K562 (cell line): ENCODE data around the gene ZFAND5. TPM values are rescaled to one million over a fixed set of nuclear protein-coding genes. Genes with fewer than 3 reads are reported as not detected.

Experiments
- ATAC-seq: fragments of 200-7000 bp; cut with Tn5 transposase; 3 replicates; pipeline ENCODE4 v1.9.1; 2020; ENCODE audit warnings: moderate library complexity
- BruUV-seq: library from RNA; stranded (reverse); fragments of 400-500 nt; replicated peaks from 2 replicates; lab custom pipeline; 2021; lab: Mats Ljungman, UMichigan
- CTCF ChIA-PET: fragments of 300-600 bp; formaldehyde crosslinking; extraction: SDS; loops from one replicate; lab custom pipeline; 2021; ENCODE audit warnings: low intra/inter-chr PET ratio; lab: Yijun Ruan, JAX
- POLR2A ChIA-PET: fragments of 300-600, 350-650 bp; sonication (Branson Sonifier 250); formaldehyde crosslinking; extraction: SDS; loops from one replicate; lab custom pipeline; 2021; ENCODE audit warnings: antibody characterized with exemption, inconsistent platforms; lab: Yijun Ruan, JAX
- DNase-seq, 4 experiments: peaks; one replicate each; pipeline versions ENCODE4 v3.0.0 to v3.0.0-alpha.2; 2011 to 2018; ENCODE audit warnings: low spot score in 3 of 4, mixed read lengths in 3 of 4; ENCODE audit errors: extremely low read depth in 1 of 4
- FAIRE-seq: peaks from 2 replicates; lab custom pipeline; 2011; peaks lifted over from hg19 to GRCh38; lab: Jason Lieb, UNC
- H2AFZ ChIP-seq: 2 replicates; pipeline ENCODE4 v1.6.0; 2011; ENCODE audit warnings: low read depth, low read length, control low read depth, inconsistent platforms
- H3K27ac ChIP-seq: fragments of 200-600 bp; 3 replicates; pipeline ENCODE4 v1.8.0; 2011; ENCODE audit warnings: low read depth, mild to moderate bottlenecking, control low read depth, inconsistent platforms, low read length, moderate library complexity, mixed read lengths; ENCODE audit errors: extremely low read depth
- H3K27me3 ChIP-seq, 2 experiments: fragments of 300-600 bp in 1 of 2; 2 replicates in 1 of 2; 3 replicates in 1 of 2; pipeline versions ENCODE4 v1.6.0 to v1.8.0; 2011; ENCODE audit warnings: inconsistent platforms in 2 of 2, low read length in 2 of 2, mild to moderate bottlenecking in 1 of 2, mixed read lengths in 1 of 2, moderate library complexity in 1 of 2; ENCODE audit not compliant: control insufficient read depth in 2 of 2, insufficient read depth in 2 of 2
- H3K36me3 ChIP-seq: fragments of 300-600 bp; 3 replicates; pipeline ENCODE4 v1.8.0; 2011; ENCODE audit warnings: mild to moderate bottlenecking, low read length, inconsistent platforms; ENCODE audit not compliant: control insufficient read depth, insufficient read depth
- H3K4me1 ChIP-seq, 2 experiments: fragments of 200-600 bp in 1 of 2; replicated peaks in 1 of 2; 2 replicates in 1 of 2; 3 replicates in 1 of 2; pipeline versions ENCODE4 v1.5.1 to v1.8.0; 2011; ENCODE audit warnings: inconsistent platforms in 2 of 2, low read length in 2 of 2, mild to moderate bottlenecking in 1 of 2, mixed read lengths in 1 of 2, moderate library complexity in 1 of 2; ENCODE audit not compliant: control insufficient read depth in 2 of 2, insufficient read depth in 2 of 2
- H3K4me2 ChIP-seq: 2 replicates; pipeline ENCODE4 v1.6.1; 2011; ENCODE audit warnings: low read length, control low read depth, inconsistent platforms, mixed read lengths; ENCODE audit not compliant: insufficient read depth
- H3K4me3 ChIP-seq: fragments of 200-600 bp; sonication (generic), shearing (Covaris generic); 2 replicates; pipeline ENCODE4 v1.5.1; 2016; ENCODE audit warnings: control low read depth, inconsistent platforms
- H3K79me2 ChIP-seq: fragments of 200-600 bp; 3 replicates; pipeline ENCODE4 v1.8.0; 2011; ENCODE audit warnings: low read length, inconsistent platforms; ENCODE audit not compliant: control insufficient read depth, insufficient read depth
- H3K9ac ChIP-seq, 2 experiments: 2 replicates each; pipeline versions ENCODE4 v1.6.0 to v1.6.1; 2011; ENCODE audit warnings: low read depth in 2 of 2, low read length in 2 of 2, control low read depth in 1 of 2, inconsistent platforms in 1 of 2, mild to moderate bottlenecking in 1 of 2, mixed read lengths in 1 of 2; ENCODE audit not compliant: insufficient read depth in 1 of 2
- H3K9me1 ChIP-seq: one replicate; pipeline ENCODE4 v1.6.0; 2011; ENCODE audit warnings: inconsistent platforms, mild to moderate bottlenecking, low read length, moderate library complexity; ENCODE audit not compliant: control insufficient read depth, insufficient read depth
- H3K9me3 ChIP-seq: replicated peaks from 2 replicates; pipeline ENCODE4 v1.5.1; 2011; ENCODE audit warnings: low read depth, low read length, inconsistent platforms; ENCODE audit not compliant: control insufficient read depth, insufficient read depth
- H4K20me1 ChIP-seq: replicated peaks from 2 replicates; pipeline ENCODE4 v1.6.1; 2011; ENCODE audit warnings: low read length, inconsistent platforms, mixed read lengths; ENCODE audit not compliant: control insufficient read depth, insufficient read depth
- ATF2 ChIP-seq: sonication (generic); formaldehyde crosslinking; IDR thresholded peaks from 2 replicates; pipeline ENCODE4 v1.8.1; 2022; ENCODE audit warnings: missing genetic modification reagents
- CBFA2T2 ChIP-seq: fragments of 450-650 bp; conservative IDR thresholded peaks from 2 replicates; pipeline ENCODE4 v1.6.1; 2017; ENCODE audit warnings: mild to moderate bottlenecking
- CREB3L1 ChIP-seq: fragments of 450-650 bp; IDR thresholded peaks from 2 replicates; pipeline ENCODE4 v1.6.1; 2014; ENCODE audit warnings: low read depth, mild to moderate bottlenecking, moderate library complexity, borderline replicate concordance
- CSDE1 ChIP-seq, 2 experiments: fragments of 450-650 bp; IDR thresholded peaks; 2 replicates each; pipeline ENCODE4 v1.6.1; 2016; ENCODE audit warnings: mild to moderate bottlenecking in 1 of 2
- CTCF ChIP-seq, 3 experiments: IDR thresholded peaks in 2 of 3; conservative IDR thresholded peaks in 1 of 3; 2 replicates each; pipeline ENCODE4 v1.5.1; 2011 to 2012; ENCODE audit warnings: low read length in 3 of 3, mild to moderate bottlenecking in 3 of 3, control low read depth in 2 of 3, improper control_type of control experiment in 1 of 3, inconsistent platforms in 1 of 3, low read depth in 1 of 3, mixed read lengths in 1 of 3, moderate library complexity in 1 of 3; ENCODE audit not compliant: insufficient read depth in 2 of 3
- FOXK2 ChIP-seq, 2 experiments: fragments of 450-650 bp; IDR thresholded peaks in 1 of 2; conservative IDR thresholded peaks in 1 of 2; 2 replicates each; pipeline ENCODE4 v1.6.1; 2016; ENCODE audit warnings: low read depth in 2 of 2, mild to moderate bottlenecking in 1 of 2
- GTF3C2 ChIP-seq: IDR thresholded peaks from 3 replicates; pipeline ENCODE4 v1.6.1; 2011; ENCODE audit warnings: borderline replicate concordance, mild to moderate bottlenecking, moderate library complexity; ENCODE audit not compliant: insufficient read length; ENCODE audit errors: extremely low read depth
- HNRNPLL ChIP-seq: fragments of 200-400 bp; formaldehyde crosslinking; IDR thresholded peaks from 2 replicates; pipeline ENCODE4 v1.6.1; 2017; ENCODE audit warnings: low read length, low read depth, mild to moderate bottlenecking; ENCODE audit not compliant: poor library complexity, severe bottlenecking
- KDM1A ChIP-seq, 2 experiments: fragments of 450-650 bp; IDR thresholded peaks; 2 replicates each; pipeline ENCODE4 v1.6.1; 2016; ENCODE audit warnings: mild to moderate bottlenecking in 2 of 2
- KLF6 ChIP-seq: fragments of 250-450 bp; sonication (Bioruptor Pico); IDR thresholded peaks from 2 replicates; pipeline ENCODE4 v1.4.0; 2020; ENCODE audit warnings: mild to moderate bottlenecking, moderate library complexity, borderline replicate concordance
- MAZ ChIP-seq, 2 experiments: fragments of 450-650 bp in 1 of 2; sonication (generic) in 1 of 2; formaldehyde crosslinking; IDR thresholded peaks in 1 of 2; conservative IDR thresholded peaks in 1 of 2; 2 replicates each; pipeline versions ENCODE4 v1.4.0 to v1.5.0; 2020; ENCODE audit warnings: mild to moderate bottlenecking in 1 of 2, missing genetic modification reagents in 1 of 2
- SMARCA5 ChIP-seq: fragments of 450-650 bp; IDR thresholded peaks from 2 replicates; pipeline ENCODE4 v1.6.1; 2016
- TRIM28 ChIP-seq: fragments of 450-650 bp; IDR thresholded peaks from 2 replicates; pipeline ENCODE4 v1.6.1; 2017
- ZNF146 ChIP-seq: IDR thresholded peaks from one replicate; pipeline ENCODE4 v1.6.1; 2018; ENCODE audit warnings: missing compliant biosample characterization; ENCODE audit not compliant: unreplicated experiment
- ZNF77 ChIP-seq: fragments of 250-450 bp; sonication (Bioruptor Pico); IDR thresholded peaks from 2 replicates; pipeline ENCODE4 v1.5.0; 2020
- ZNF780A ChIP-seq: fragments of 250-450 bp; sonication (Bioruptor Pico); IDR thresholded peaks from 2 replicates; pipeline ENCODE4 v1.5.0; 2021; ENCODE audit warnings: mild to moderate bottlenecking
- whole genome bisulfite sequencing: fragments of 100-300 bp; shearing (Covaris generic); methylation state at CpG from one replicate; pipeline ENCODE4 v1.1.6; 2016; ENCODE audit warnings: low coverage, mixed read lengths; ENCODE audit not compliant: insufficient coverage; ENCODE audit errors: missing lambda C conversion rate; 5-methylcytosine and 5-hydroxymethylcytosine counted together
- in situ Hi-C: fragments of 300-500 bp; cut with MboI; formaldehyde crosslinking; loops from 4 replicates; pipeline ENCODE4 v1.15.0; 2018; ENCODE audit warnings: inconsistent platforms, mixed read lengths
- intact Hi-C: fragments of 100-400 bp; cut with micrococcal nuclease; formaldehyde crosslinking; loops from 2 replicates; pipeline ENCODE4 v1.14.2; 2022
- polyA plus RNA-seq, 8 experiments: library from polyadenylated mRNA; depleted of rRNA in 4 of 8; stranded (reverse) in 5 of 8; unstranded in 3 of 8; fragments of >200 nt; fragmentation: Nextera tagmentation in 2 of 8; fragmentation: Illumina TruSeq in 1 of 8; extraction: Ambion mirVana in 2 of 8; extraction: Trizol in 1 of 8; gene quantifications; 2 replicates each; pipeline versions ENCODE4 v1.2.1 to v1.2.3, GENCODE V29; 2011 to 2014; ENCODE audit warnings: inconsistent platforms in 1 of 8, missing spikeins in 1 of 8
- total RNA-seq, 7 experiments: library from RNA; depleted of rRNA in 6 of 7; stranded (reverse); fragments of >200 nt in 6 of 7; fragmentation: Illumina TruSeq in 2 of 7; extraction: Trizol in 2 of 7; gene quantifications; 2 replicates each; pipeline versions ENCODE4 v1.2.1 to v1.2.3, GENCODE V29; 2011 to 2021; ENCODE audit warnings: low replicate concordance in 1 of 7

The ZFAND5 gene
- total and polyA plus RNA-seq, 9 of the 15 experiments (the other 6 are each of a cell fraction or from before 2014, with no cell fraction given), result 12.7 to 64.2 (median 34.5) TPM

GRCh38 chr9:72327631-72328030 lies 37.4 kb downstream of the ZFAND5 start:
- Histone ChIP-seq H3K4me3 (no peak overlapping the region), H3K36me3 (no peaks in the 10 kb centered on the region), H3K9me3 (no peaks in the 10 kb centered on the region), H3K9me1 (no peaks in the 10 kb centered on the region), H3K27me3 (no peaks in the 10 kb centered on the region; a peak in 1 of 5 replicates), H2AFZ (no peak overlapping the region), H3K79me2 (no peaks in the 10 kb centered on the region), H3K4me1 (no peaks in the 10 kb centered on the region), H3K4me2 (no peak overlapping the region), H3K9ac (no peak overlapping the region), H4K20me1 (no peaks in the 10 kb centered on the region), H3K27ac (no peak overlapping the region)
- POLR2A ChIA-PET, result no interaction called here
- DNase-seq, result no peak
- no peak for FAIRE-seq
- in situ Hi-C loops (no loop called here), intact Hi-C loops (no loop called here)
- 0% methylated on average over 9 of the region's 10 CpGs for WGBS
- no peak for ATAC-seq
- CTCF ChIA-PET, result no interaction called here
- BruUV-seq, result no TSS peak
- no peak for TF ChIP-seq ZNF146 (CRISPR knock-in tag)
- TF ChIP-seq ZNF780A (CRISPR knock-in tag), result no peak
- TF ChIP-seq HNRNPLL, result no peak
- no peak for TF ChIP-seq MAZ (CRISPR knock-in tag; conservative IDR thresholded peaks at IDR 0.05 in 1 of 2, IDR thresholded peaks at IDR 0.05 in 1 of 2)
- TF ChIP-seq TRIM28, result no peak
- TF ChIP-seq KLF6 (CRISPR knock-in tag), result no peak
- no peak for TF ChIP-seq CREB3L1
- TF ChIP-seq CSDE1 (IDR thresholded peaks at IDR 0.05), result no peak
- no peak for TF ChIP-seq GTF3C2
- TF ChIP-seq ZNF77 (CRISPR knock-in tag), result no peak
- TF ChIP-seq CBFA2T2, result no peak
- no peak for TF ChIP-seq FOXK2 (conservative IDR thresholded peaks at IDR 0.05 in 1 of 2, IDR thresholded peaks at IDR 0.05 in 1 of 2; ENCODE audit: low read depth in 2 of 2)
- TF ChIP-seq KDM1A (IDR thresholded peaks at IDR 0.05), result no peak
- TF ChIP-seq CTCF (IDR thresholded peaks at IDR 0.05 in 2 of 3, conservative IDR thresholded peaks at IDR 0.05 in 1 of 3; ENCODE audit: insufficient read depth in 2 of 3, low read depth in 1 of 3, low read length in 3 of 3), result no peak
- TF ChIP-seq SMARCA5, result no peak
- TF ChIP-seq ATF2 (CRISPR knock-in tag), result no peak
